Stimulated activated CD4-positive, alpha-beta T cell treated with anti-CD3 and anti-CD28 coated beads, TNF-alpha, amount 100 ng/mL, for 48 hours (primary cell): ENCODE data around the gene CARMIL3.

Experiments
- DNase-seq, 3 donors: peaks; one replicate each; pipeline ENCODE4 v3.0.0-alpha.2; 2020; ENCODE audit warnings: low read depth in 3 of 3

Gene CARMIL3

DNA sequence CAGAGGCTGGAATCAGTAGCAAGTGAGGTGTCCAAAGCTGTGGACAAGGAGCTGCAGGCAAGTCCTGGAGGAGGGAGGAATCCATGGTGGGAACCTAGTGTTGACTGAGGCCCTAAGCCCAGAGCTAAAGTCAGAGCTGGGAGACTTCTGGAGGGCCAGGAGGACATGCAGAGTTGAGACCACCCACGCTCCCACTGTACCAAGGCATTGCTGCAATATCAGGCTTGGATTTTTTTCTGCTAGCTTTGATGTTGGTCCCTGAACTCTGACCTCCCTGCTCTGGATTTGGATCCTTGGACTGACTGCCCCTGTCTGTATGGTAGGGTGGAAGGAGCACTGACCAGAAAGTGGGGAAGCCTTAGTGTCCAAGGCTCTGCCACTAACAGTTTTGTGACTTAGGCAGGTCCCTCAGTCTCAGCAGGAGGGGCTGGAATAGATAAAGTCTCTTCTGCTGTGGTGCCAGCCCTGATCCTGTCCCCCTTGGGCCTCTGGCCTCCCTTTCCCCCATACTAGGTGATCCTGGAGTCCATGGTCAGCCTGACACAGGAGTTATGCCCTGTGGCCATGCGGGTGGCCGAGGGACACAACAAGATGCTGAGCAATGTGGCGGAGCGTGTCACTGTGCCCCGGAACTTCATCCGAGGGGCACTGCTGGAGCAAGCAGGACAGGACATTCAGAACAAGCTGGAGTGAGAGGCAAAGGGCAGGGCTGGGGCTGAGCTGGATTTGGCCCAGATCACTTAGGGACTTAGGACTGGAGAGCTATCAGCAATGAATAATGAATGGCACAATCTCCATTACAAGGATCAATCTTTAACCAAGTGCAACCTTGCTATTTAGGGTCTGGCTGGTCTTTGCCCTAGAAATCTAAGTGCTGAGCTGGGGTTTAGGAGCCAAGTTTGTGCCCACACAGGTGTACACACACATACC lies 9.4 kb downstream of the CARMIL3 start:
- DNase-seq, result no peak

GRCh38 chr14:24062216-24062980 lies 10.6 kb downstream of the CARMIL3 start:
- no peak for DNase-seq

- DNase-seq, result no peak
Observed at GRCh38 chr14:24063263-24063836, 11.5 kb downstream of the CARMIL3 start.

DNA sequence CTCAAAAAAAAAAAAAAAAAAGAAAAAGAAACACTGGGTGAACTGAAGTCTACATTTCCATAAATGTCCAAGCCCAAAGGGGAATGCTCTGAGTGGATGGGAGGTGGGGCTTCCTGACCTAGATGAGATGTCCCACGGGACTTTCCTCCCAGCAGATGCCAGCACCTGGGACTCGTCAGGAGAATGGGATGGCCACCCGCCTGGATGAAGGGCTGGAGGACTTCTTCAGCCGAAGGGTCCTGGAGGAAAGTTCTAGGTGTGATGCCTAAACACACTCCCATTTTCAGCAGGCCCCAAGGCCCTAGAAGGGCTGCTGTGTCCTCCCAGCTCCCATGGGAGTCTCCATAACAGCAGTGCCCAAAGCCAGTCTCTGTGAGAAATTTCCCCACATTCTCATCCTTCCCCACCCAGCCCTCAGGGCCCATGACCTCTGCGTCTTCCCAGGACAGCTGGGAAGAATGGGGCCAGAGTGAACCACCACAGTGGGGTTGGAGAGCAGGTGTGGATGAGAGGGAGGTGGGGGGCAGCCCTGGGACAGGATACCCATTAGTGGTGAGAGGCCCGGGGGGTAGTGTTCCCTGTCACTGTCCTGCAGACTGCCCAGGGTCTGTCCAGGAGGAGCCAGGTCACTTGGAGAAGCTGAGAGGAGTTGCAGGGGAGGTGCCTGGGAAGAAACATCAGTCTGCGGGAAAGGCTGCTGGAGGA lies 12.4 kb downstream of the CARMIL3 start:
- no peak for DNase-seq

GRCh38 chr14:24064856-24065255 lies 13.0 kb downstream of the CARMIL3 start:
- no peak for DNase-seq

DNA sequence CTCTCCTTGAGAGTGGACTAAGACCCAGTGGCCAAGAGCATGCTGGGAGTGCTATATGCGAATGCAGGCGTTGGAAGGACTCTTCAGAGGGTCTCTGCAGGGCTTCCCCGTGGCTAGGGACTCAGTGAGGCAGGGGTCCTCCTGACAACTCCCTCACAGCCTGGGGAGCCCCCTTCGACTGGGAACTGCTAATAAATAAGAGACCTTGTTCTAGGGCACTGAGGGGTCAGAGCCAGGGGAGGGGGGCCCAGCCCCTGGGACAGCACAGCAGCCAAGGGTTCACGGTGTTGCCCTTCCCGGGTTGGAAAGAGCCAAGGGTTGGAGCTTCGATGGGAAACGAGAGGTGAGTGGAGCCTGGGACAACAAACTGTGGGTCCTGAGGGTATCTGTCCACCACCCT lies 13.6 kb downstream of the CARMIL3 start:
- DNase-seq, result no peak

DNA sequence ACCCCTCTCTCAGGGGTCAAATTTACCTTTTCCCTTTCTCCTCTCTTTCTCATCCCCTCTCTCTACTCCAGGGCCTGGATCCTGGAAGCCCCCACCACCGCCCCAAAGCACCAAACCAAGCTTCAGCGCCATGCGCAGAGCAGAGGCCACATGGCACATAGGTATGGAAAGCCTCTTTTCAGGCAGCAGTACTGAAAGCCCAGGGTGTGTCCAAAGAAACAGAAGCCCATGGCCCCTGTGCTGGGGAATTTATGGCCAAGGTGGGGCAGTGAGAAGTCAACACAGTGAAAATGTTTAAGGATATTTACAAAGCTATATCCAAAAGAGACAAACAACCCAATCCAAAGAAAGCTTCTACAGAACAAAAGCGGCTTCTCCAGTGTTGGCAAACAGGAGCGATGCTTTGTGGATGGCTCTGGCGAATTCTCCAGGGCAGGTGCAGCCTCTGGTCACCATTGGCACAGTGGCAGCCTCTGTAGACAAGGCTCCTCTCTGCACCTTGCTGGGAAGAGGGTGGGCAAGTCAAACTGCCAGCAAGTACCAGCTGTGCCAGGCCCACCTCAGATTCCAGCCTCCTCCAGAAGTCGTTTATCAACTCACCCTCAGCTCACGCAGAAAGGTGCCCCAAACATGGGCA lies 14.8 kb downstream of the CARMIL3 start:
- no peak for DNase-seq

GRCh38 chr14:24067133-24068082 lies 15.6 kb downstream of the CARMIL3 start:
- no peak for DNase-seq

- no peak for DNase-seq
Observed at GRCh38 chr14:24068711-24069410, 17.1 kb downstream of the CARMIL3 start.

DNA sequence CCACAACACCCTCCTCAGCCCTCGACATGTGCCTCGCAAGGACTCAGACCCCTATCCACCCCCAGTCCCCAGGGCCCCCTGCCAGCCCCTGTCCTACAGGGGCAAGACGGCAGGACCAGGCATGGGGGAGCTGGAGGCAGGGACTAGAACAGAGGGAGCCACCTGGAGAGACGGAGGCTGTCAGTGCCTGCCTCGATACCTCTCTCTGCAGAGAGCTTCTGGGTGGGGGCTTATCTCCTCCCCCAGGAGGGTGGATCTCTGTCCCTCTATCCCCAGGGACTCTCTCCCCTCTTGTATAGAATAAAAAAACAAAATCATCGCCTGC lies 17.6 kb downstream of the CARMIL3 start:
- no peak for DNase-seq

DNA sequence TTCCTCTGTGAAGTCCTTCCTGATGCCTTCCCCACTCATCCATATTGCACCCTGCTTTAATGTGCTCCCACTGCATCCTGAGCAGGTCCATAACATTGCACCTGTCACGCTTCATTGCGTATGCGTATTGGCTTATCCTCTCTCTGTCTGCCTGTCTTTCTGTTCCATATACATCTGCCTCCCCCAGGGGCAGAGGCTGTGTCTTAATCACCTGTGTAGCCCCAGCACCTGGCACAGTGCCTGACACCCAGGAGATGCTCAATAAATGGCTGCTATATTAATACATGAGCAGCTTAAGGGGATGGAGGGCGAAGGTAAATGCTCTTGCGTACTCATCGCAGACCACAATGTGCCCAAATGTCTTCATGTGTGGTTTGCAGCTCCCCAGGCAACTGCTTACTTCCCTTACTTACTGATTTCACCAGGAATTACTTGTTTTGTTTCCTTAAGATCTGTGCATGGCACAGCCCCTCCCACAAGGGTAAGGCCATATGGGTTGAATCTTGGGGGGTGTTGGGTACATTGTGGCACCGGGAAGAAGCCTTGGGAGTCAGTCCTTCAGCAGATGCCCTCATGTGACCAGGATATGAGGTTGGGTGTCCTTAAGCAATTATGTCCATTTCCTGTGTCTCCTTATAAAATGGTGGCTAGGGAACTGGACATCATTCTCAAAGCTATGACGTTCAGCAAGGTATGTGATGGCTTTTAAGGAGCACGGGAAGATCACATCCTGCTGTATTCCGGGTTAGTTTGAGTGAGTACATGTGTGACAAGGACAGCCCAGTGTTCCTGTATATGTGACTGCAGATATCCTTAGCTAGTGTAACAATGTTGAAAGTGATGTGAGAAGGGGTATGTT lies 18.7 kb downstream of the CARMIL3 start:
- no peak for DNase-seq

DNA sequence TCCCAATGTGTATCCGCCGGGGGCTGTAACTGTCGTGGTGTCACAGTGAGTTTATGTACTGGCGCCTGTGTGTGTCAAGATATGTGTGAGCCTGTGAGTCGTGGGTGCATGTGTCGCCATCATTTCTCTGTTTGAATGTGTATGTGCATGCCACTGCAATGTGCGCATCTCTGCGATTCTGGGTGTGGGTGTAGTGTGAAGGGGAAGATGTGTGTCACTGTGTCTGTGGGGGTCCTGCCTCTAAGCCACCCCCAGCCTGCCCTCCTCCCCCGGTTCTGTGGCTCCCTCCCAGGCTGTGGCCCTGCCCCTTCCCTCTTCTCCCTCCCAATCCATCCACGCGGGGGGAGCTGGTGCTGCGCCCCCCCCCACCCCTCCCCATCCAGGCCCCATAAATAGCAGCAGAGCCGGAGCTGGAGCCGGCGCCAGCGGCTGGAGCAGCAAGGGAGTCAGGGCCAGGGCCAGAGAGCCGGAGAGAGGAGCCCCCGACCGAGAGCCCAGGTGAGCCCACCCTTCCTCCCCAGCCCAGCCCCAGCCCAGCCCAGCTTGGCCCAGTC lies 19.4 kb downstream of the CARMIL3 start, which contains the start of gene CPNE6:
Gene CPNE6 (plus strand): TSS at position 419 of the 554 bp plus-strand sequence. CDS start 1,375 bp downstream, outside the sequence.
- DNase-seq, result peak in 1 of 3 donors; percentile 55

DNA sequence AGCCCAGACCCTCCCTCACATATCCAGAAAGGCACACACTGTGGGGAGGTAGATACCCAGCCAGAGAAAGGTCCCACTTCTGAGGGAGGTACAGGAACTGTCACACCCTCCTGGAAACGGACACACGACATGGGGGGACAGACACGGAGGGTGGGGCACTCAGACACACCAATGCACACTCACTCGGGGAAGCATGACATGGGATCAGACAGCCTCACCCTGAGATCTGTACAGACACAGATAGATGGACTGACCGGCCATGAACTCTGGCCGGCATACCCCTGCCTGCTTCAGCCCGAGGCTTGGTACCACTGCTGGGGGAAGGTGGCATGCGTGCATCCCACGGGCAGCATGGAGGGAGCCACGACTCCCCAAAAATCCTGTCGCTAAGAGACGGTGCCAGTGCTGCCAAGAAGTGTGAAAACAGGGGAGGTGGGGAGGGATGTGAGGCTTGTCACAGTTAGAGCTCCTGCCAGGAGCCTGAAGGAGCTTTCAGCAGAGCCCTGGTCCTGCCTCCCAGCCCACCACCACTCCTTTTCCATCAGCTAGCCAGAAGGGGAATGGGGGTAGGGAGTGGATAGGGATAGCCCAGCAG lies 20.1 kb downstream of the CARMIL3 start:
- DNase-seq, result no peak

DNA sequence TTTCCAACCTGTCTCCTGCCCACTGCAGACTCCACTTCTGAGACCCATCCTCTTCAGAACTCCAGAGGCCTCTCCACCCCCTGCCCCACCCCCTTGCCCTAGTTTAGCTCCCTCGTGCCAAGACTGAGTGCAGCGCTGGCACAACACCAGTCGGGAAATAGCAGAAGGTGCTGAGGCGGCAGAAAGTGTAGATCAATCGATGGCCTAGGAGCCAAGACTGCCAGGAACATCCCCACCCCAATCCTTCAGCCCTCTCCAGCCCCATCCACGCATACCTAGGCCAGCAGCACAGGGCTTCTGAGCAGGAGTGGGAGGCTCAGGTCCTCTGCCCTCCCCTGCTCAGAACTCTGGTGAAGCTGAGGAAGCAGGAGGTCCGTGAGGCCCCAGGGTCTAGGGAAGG lies 20.6 kb downstream of the CARMIL3 start:
- no peak for DNase-seq

- no peak for DNase-seq
Observed at GRCh38 chr14:24072881-24073877, 21.4 kb downstream of the CARMIL3 start.

DNA sequence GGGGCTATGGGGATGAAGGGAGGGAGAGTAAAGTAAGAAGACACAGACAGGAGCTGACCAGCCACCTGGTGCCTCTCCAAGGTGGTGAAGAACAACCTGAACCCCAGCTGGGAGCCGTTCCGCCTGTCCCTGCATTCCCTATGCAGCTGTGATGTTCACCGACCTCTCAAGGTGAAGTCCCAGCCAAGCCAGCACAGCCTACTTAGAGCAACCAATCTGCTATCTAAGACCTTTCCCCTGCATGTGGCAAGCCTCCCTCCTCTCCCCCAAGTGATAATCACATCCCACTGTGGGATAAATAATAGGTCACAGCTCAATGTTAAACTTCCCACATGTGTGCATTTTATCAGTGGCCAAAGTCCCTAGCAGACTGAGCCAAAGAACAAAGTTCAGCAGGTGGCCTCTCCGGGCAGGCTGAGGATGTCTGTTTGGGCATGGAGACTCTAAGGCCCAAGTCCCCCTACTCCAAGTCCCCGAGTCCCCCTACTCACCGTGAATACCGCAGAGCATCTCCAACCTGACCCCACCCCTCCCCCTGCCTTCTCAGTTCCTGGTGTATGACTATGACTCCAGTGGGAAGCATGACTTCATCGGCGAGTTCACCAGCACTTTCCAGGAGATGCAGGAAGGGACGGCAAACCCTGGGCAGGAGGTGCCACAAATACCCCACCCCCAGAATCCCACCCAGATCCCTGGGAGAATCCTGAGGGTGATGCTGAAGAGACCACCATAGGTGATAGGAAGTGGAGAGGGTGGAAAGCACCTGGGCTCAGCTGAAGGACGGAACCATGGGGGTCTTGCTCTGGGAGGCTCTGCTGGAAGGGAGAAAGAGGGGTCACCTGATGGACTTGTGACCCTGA lies 23.0 kb downstream of the CARMIL3 start:
- no peak for DNase-seq
